ENCODE data around the gene RIC3. TPM values are rescaled to one million over a fixed set of nuclear protein-coding genes. Genes with fewer than 3 reads are reported as not detected.

The RIC3 gene
- total RNA-seq, 1 experiment from 2014 or later = not detected

- TF ChIP-seq CTCF (IDR thresholded peaks at IDR 0.05 in 2 of 3, conservative IDR thresholded peaks at IDR 0.05 in 1 of 3; ENCODE audit: borderline replicate concordance in 1 of 3, insufficient read depth in 1 of 3, low read depth in 2 of 3, low read length in 2 of 3) (no peak), MAX (IDR thresholded peaks at IDR 0.05) (no peak)
Observed at GRCh38 chr11:8109675-8110074, 59.1 kb downstream of the RIC3 start (continued).

- no peak overlapping the region for H3K9ac ChIP-seq (ENCODE audit: low read length)
- no peaks in the 10 kb centered on the region; the same call in 1 of the 2 replicates for H3K9me2 ChIP-seq (ENCODE audit: insufficient read depth)
- TF ChIP-seq SP1 (IDR thresholded peaks at IDR 0.05; ENCODE audit: low read depth) = no peak
- no peak for TF ChIP-seq FOSL1 (IDR thresholded peaks at IDR 0.05; ENCODE audit: low read depth)
- TF ChIP-seq EZH2phosphoT487 (IDR thresholded peaks at IDR 0.05; ENCODE audit: borderline replicate concordance) = no peak
- no peak for TF ChIP-seq ATF3 (IDR thresholded peaks at IDR 0.05)
- TF ChIP-seq ELF1 (IDR thresholded peaks at IDR 0.05; ENCODE audit: borderline replicate concordance, low read depth) = no peak
- TF ChIP-seq YY1 (IDR thresholded peaks at IDR 0.05; ENCODE audit: extremely low read depth, insufficient replicate concordance, low read depth, low read length) = no peak
- TF ChIP-seq JUND (IDR thresholded peaks at IDR 0.05) = no peak
- ChIA-PET POLR2A (no interaction called here), RAD21 (ENCODE audit: low non-redundant PET in 1 of 2, low total read pairs in 2 of 2, uncharacterized antibody in 2 of 2, unreplicated experiment in 2 of 2) (no interaction called here), CTCF (interaction anchor here (1.8 kb wide), 1 partner anchor 9 kb away, joined by 11 read pairs; no protein-coding TSS in a partner anchor)
- H3K36me3 ChIP-seq (ENCODE audit: control insufficient read depth in 1 of 2, insufficient read depth in 2 of 2, low read length in 2 of 2) = no peaks in the 10 kb centered on the region
- no peak overlapping the region for H3K27ac ChIP-seq (ENCODE audit: low read depth, low read length)
- BruUV-seq (replicated peaks) = no TSS peak
- no peak overlapping the region for H3K4me3 ChIP-seq (replicated peaks in 1 of 2; ENCODE audit: low read depth in 1 of 2, low read length in 2 of 2)
- no peak for DNase-seq (ENCODE audit: low read depth, low spot score)
- no peaks in the 10 kb centered on the region for H4K20me1 ChIP-seq (ENCODE audit: insufficient read depth)
- no peaks in the 10 kb centered on the region for H3K9me3 ChIP-seq (ENCODE audit: control insufficient read depth in 1 of 2, insufficient read depth in 1 of 2, low read depth in 1 of 2, low read length in 2 of 2)
- no peaks in the 10 kb centered on the region for H3K79me2 ChIP-seq (ENCODE audit: insufficient read depth, low read length)
- intact Hi-C loops (cut with micrococcal nuclease) = no loop called here
- no peak overlapping the region for H2AFZ ChIP-seq (ENCODE audit: low read depth, low read length, poor library complexity, severe bottlenecking)
- no peak for ATAC-seq
- H3K27me3 ChIP-seq (ENCODE audit: insufficient read depth, low read length) = peaks cover 18% of the 10 kb centered on the region
- H3K4me2 ChIP-seq (ENCODE audit: low read length) = no peak overlapping the region
- no peaks in the 10 kb centered on the region for H3K4me1 ChIP-seq (ENCODE audit: control insufficient read depth in 1 of 2, insufficient read depth in 2 of 2, low read length in 2 of 2)
Observed at GRCh38 chr11:8108421-8108820, 60.4 kb downstream of the RIC3 start.
